Putamen (tissue), 1 donor: ENCODE measurements around the gene LARGE1.

Experiments
- DNase-seq: peaks from one replicate; pipeline ENCODE4 v3.0.0-alpha.2; 2016; ENCODE audit warnings: low spot score

The LARGE1 gene

GRCh38 chr22:33720166-33720878 is 200.0 kb downstream of the LARGE1 start:
- DNase-seq: no peak

GRCh38 chr22:33717694-33718396 is 202.4 kb downstream of the LARGE1 start:
- no peak for DNase-seq

GRCh38 chr22:33715237-33715985 is 204.9 kb downstream of the LARGE1 start:
- DNase-seq: no peak

GRCh38 chr22:33710326-33710725 is 209.9 kb downstream of the LARGE1 start:
- no peak for DNase-seq

- peak; percentile 48 for DNase-seq
These were observed 212.7 kb downstream of the LARGE1 start for GRCh38 chr22:33707581-33707980.

- no peak for DNase-seq
These were observed 214.2 kb downstream of the LARGE1 start for GRCh38 chr22:33706100-33706499.

- no peak for DNase-seq
These were observed 221.1 kb downstream of the LARGE1 start for GRCh38 chr22:33699176-33699575.

GRCh38 chr22:33697640-33698039 is 222.6 kb downstream of the LARGE1 start:
- DNase-seq: no peak

GRCh38 chr22:33691057-33691630 is 229.1 kb downstream of the LARGE1 start:
- no peak for DNase-seq

- DNase-seq: no peak
These were observed 231.4 kb downstream of the LARGE1 start for GRCh38 chr22:33688903-33689302.

- peak; percentile 76 for DNase-seq
These were observed 232.8 kb downstream of the LARGE1 start for GRCh38 chr22:33687464-33687863.

GRCh38 chr22:33684087-33684486 is 236.2 kb downstream of the LARGE1 start:
- DNase-seq: no peak

- DNase-seq: no peak
These were observed 237.3 kb downstream of the LARGE1 start for GRCh38 chr22:33682927-33683326.

- DNase-seq: peak; percentile 34
These were observed 239.6 kb downstream of the LARGE1 start for GRCh38 chr22:33680632-33681031.

- DNase-seq: peak; percentile 48
These were observed 241.8 kb downstream of the LARGE1 start for GRCh38 chr22:33678523-33678922.

- no peak for DNase-seq
These were observed 242.7 kb downstream of the LARGE1 start for GRCh38 chr22:33677536-33677935.

GRCh38 chr22:33674357-33674756 is 245.9 kb downstream of the LARGE1 start:
- no peak for DNase-seq

- no peak for DNase-seq
These were observed 250.5 kb downstream of the LARGE1 start for GRCh38 chr22:33669746-33670145.

- DNase-seq: no peak
These were observed 253.2 kb downstream of the LARGE1 start for GRCh38 chr22:33666961-33667619.

- DNase-seq: peak; percentile 25
These were observed 253.9 kb downstream of the LARGE1 start for GRCh38 chr22:33666279-33666960.

GRCh38 chr22:33659448-33659847 is 260.8 kb downstream of the LARGE1 start:
- DNase-seq: no peak
